Measurements from ENCODE around the gene FRRS1.

GRCh38 chr1:99784143-99784542 lies 17.7 kb upstream of the FRRS1 start:
- no peak for TF ChIP-seq CTCF (optimal IDR thresholded peaks at IDR 0.05 in 1 of 3, IDR thresholded peaks at IDR 0.05 in 1 of 3, conservative IDR thresholded peaks at IDR 0.05 in 1 of 3; ENCODE audit: extremely low read depth in 1 of 3, insufficient read depth in 2 of 3, low read length in 3 of 3)
- TF ChIP-seq EZH2 (IDR thresholded peaks at IDR 0.05; ENCODE audit: low read length) = no peak
